Upper lobe of left lung (tissue), 4 donors: Measurements from ENCODE around the gene TTLL4.

Experiments
- EP300 ChIP-seq, 4 donors: sonication (generic); formaldehyde crosslinking; IDR thresholded peaks; one replicate each; pipeline ENCODE4 v1.5.1; 2017; ENCODE audit warnings: antibody characterized with exemption in 4 of 4, control low read depth in 2 of 4
- POLR2A ChIP-seq, 4 donors: fragments of 450-650 bp; IDR thresholded peaks; one replicate each; pipeline ENCODE4 v1.5.1; 2016 to 2017; ENCODE audit warnings: antibody characterized with exemption in 4 of 4, mild to moderate bottlenecking in 2 of 4
- TF ChIP-seq, protein P1 (sequence below), 6 experiments: fragments of 450-650 bp in 4 of 6; fragments of 200-600 bp in 2 of 6; sonication (generic) in 2 of 6; IDR thresholded peaks; one replicate each; pipeline ENCODE4 v1.5.1; 2016 to 2019; ENCODE audit warnings: antibody characterized with exemption in 6 of 6

DNA sequence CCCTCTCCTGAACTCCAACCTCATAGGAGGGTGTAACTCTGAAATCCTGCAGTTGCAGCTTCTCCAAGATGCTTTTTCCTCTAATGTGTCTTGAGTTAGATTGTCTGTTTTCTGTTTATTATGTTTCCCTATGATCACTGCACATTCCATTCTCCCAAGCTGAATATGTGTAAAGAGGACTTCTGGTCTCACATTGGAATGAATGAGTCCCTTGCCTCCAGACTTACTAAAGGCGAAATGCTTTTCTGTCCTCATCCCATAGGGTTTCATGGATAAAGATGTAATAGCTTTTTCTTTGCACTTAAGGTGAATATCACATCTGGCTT, 35.8 kb downstream of the TTLL4 start:
- TF ChIP-seq, protein P1, sequence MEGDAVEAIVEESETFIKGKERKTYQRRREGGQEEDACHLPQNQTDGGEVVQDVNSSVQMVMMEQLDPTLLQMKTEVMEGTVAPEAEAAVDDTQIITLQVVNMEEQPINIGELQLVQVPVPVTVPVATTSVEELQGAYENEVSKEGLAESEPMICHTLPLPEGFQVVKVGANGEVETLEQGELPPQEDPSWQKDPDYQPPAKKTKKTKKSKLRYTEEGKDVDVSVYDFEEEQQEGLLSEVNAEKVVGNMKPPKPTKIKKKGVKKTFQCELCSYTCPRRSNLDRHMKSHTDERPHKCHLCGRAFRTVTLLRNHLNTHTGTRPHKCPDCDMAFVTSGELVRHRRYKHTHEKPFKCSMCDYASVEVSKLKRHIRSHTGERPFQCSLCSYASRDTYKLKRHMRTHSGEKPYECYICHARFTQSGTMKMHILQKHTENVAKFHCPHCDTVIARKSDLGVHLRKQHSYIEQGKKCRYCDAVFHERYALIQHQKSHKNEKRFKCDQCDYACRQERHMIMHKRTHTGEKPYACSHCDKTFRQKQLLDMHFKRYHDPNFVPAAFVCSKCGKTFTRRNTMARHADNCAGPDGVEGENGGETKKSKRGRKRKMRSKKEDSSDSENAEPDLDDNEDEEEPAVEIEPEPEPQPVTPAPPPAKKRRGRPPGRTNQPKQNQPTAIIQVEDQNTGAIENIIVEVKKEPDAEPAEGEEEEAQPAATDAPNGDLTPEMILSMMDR (IDR thresholded peaks at IDR 0.05) = no peak
- TF ChIP-seq POLR2A (IDR thresholded peaks at IDR 0.05) (no peak), EP300 (IDR thresholded peaks at IDR 0.05) (no peak)
